Measurements from ENCODE around the gene GBE1. TPM values are rescaled to one million over a fixed set of nuclear protein-coding genes. Genes with fewer than 3 reads are reported as not detected.

GBE1 gene
- total and polyA plus RNA-seq, 2 donors (not counting 1 experiment from before 2014, with no cell fraction given) = 153 to 232 TPM

- no peak overlapping the region for H3K4me3 ChIP-seq (replicated peaks in 1 of 4; ENCODE audit: control extremely low read depth in 1 of 4, insufficient read depth in 1 of 4, low read depth in 3 of 4, low read length in 4 of 4)
- no peak overlapping the region for H3K4me2 ChIP-seq (ENCODE audit: extremely low read depth, insufficient read depth, low read length)
Observed at GRCh38 chr3:81468391-81468790, 293.1 kb downstream of the GBE1 start.

GRCh38 chr3:81466201-81466560 lies 295.3 kb downstream of the GBE1 start:
- H3K9ac ChIP-seq (ENCODE audit: insufficient read depth, low read length) = no peak overlapping the region
- no peak for TF ChIP-seq EZH2 (IDR thresholded peaks at IDR 0.05; ENCODE audit: low read length, missing control alignments)
- H3K27ac ChIP-seq (ENCODE audit: insufficient read depth, low read length) = no peak overlapping the region
- H3K27me3 ChIP-seq (ENCODE audit: control insufficient read depth, insufficient read depth, low read length) = no peaks in the 10 kb centered on the region
- no peaks in the 10 kb centered on the region for H3K36me3 ChIP-seq (ENCODE audit: control insufficient read depth, insufficient read depth, low read length)
- no peak overlapping the region for H3K4me2 ChIP-seq (ENCODE audit: extremely low read depth, insufficient read depth, low read length)
- no peaks in the 10 kb centered on the region for H3K9me3 ChIP-seq (ENCODE audit: control insufficient read depth, insufficient read depth, low read depth, low read length)
- no peak overlapping the region for H3K4me3 ChIP-seq (replicated peaks in 1 of 4; ENCODE audit: control extremely low read depth in 1 of 4, insufficient read depth in 1 of 4, low read depth in 3 of 4, low read length in 4 of 4)
- no peak overlapping the region for H2AFZ ChIP-seq (ENCODE audit: low read length)
- H4K20me1 ChIP-seq (ENCODE audit: control insufficient read depth, extremely low read depth, insufficient read depth, low read length) = no peaks in the 10 kb centered on the region
- no peak for DNase-seq (ENCODE audit: low read depth in 2 of 2)
- H3K79me2 ChIP-seq (ENCODE audit: control insufficient read depth, insufficient read depth, low read length) = no peaks in the 10 kb centered on the region
- no peaks in the 10 kb centered on the region for H3K4me1 ChIP-seq (ENCODE audit: control insufficient read depth, extremely low read depth, insufficient read depth, low read length)

More at GRCh38 chr3:81468391-81468790, 293.1 kb downstream of the GBE1 start:
- no peaks in the 10 kb centered on the region for H3K79me2 ChIP-seq (ENCODE audit: control insufficient read depth, insufficient read depth, low read length)
- no peak overlapping the region for H3K9ac ChIP-seq (ENCODE audit: insufficient read depth, low read length)
- no peaks in the 10 kb centered on the region for H3K27me3 ChIP-seq (ENCODE audit: control insufficient read depth, insufficient read depth, low read length)
- H2AFZ ChIP-seq (ENCODE audit: low read length) = no peak overlapping the region
- TF ChIP-seq EZH2 (IDR thresholded peaks at IDR 0.05; ENCODE audit: low read length, missing control alignments) (no peak), CTCF (conservative IDR thresholded peaks at IDR 0.05 in 1 of 2, IDR thresholded peaks at IDR 0.05 in 1 of 2; ENCODE audit: low read depth in 1 of 2, low read length in 2 of 2) (no peak)
- no peaks in the 10 kb centered on the region for H3K36me3 ChIP-seq (ENCODE audit: control insufficient read depth, insufficient read depth, low read length)
- H3K9me3 ChIP-seq (ENCODE audit: control insufficient read depth, insufficient read depth, low read depth, low read length) = no peaks in the 10 kb centered on the region
- H3K4me1 ChIP-seq (ENCODE audit: control insufficient read depth, extremely low read depth, insufficient read depth, low read length) = no peaks in the 10 kb centered on the region
- no peak for DNase-seq (ENCODE audit: low read depth in 2 of 2)
- H4K20me1 ChIP-seq (ENCODE audit: control insufficient read depth, extremely low read depth, insufficient read depth, low read length) = no peaks in the 10 kb centered on the region
- no peak overlapping the region for H3K27ac ChIP-seq (ENCODE audit: insufficient read depth, low read length)

- Histone ChIP-seq H3K4me2 (ENCODE audit: extremely low read depth, insufficient read depth, low read length) (no peak overlapping the region), H3K27ac (ENCODE audit: insufficient read depth, low read length) (no peak overlapping the region), H3K36me3 (ENCODE audit: control insufficient read depth, insufficient read depth, low read length) (no peaks in the 10 kb centered on the region), H3K4me3 (replicated peaks in 1 of 4; ENCODE audit: control extremely low read depth in 1 of 4, insufficient read depth in 1 of 4, low read depth in 3 of 4, low read length in 4 of 4) (no peak overlapping the region), H4K20me1 (ENCODE audit: control insufficient read depth, extremely low read depth, insufficient read depth, low read length) (no peaks in the 10 kb centered on the region), H3K79me2 (ENCODE audit: control insufficient read depth, insufficient read depth, low read length) (no peaks in the 10 kb centered on the region), H3K27me3 (ENCODE audit: control insufficient read depth, insufficient read depth, low read length) (no peaks in the 10 kb centered on the region), H2AFZ (ENCODE audit: low read length) (no peak overlapping the region), H3K9me3 (ENCODE audit: control insufficient read depth, insufficient read depth, low read depth, low read length) (no peaks in the 10 kb centered on the region), H3K9ac (ENCODE audit: insufficient read depth, low read length) (no peak overlapping the region), H3K4me1 (ENCODE audit: control insufficient read depth, extremely low read depth, insufficient read depth, low read length) (no peaks in the 10 kb centered on the region)
- TF ChIP-seq CTCF (conservative IDR thresholded peaks at IDR 0.05 in 1 of 2, IDR thresholded peaks at IDR 0.05 in 1 of 2; ENCODE audit: low read depth in 1 of 2, low read length in 2 of 2) (no peak), EZH2 (IDR thresholded peaks at IDR 0.05; ENCODE audit: low read length, missing control alignments) (no peak)
- peak; percentile 42 to 61 for DNase-seq (ENCODE audit: low read depth in 2 of 2)
Observed at GRCh38 chr3:81465510-81466200, 295.8 kb downstream of the GBE1 start.
